Head of caudate nucleus (tissue), 42 donors: ENCODE data around the gene NCAPG2.

Experiments used
- DNase-seq, 42 donors: peaks; one replicate each; pipeline versions ENCODE4 v3.0.0 to v3.0.0-alpha.2; 2020 to 2021; ENCODE audit warnings: mixed read lengths in 7 of 42
- intact Hi-C: fragments of 100-400 bp; cut with DNase I; formaldehyde crosslinking; loops from one replicate; pipeline ENCODE4 v1.15.0; 2022

NCAPG2 gene

GRCh38 chr7:158588878-158589442, 115.6 kb downstream of the NCAPG2 start:
- intact Hi-C loops: no loop called here

GRCh38 chr7:158588085-158588877, 116.3 kb downstream of the NCAPG2 start:
- intact Hi-C loops: no loop called here
- DNase-seq: peak in 2 of 42 donors; percentile 35 to 38

More at GRCh38 chr7:158588878-158589442, 115.6 kb downstream of the NCAPG2 start:
- no peak for DNase-seq

DNA sequence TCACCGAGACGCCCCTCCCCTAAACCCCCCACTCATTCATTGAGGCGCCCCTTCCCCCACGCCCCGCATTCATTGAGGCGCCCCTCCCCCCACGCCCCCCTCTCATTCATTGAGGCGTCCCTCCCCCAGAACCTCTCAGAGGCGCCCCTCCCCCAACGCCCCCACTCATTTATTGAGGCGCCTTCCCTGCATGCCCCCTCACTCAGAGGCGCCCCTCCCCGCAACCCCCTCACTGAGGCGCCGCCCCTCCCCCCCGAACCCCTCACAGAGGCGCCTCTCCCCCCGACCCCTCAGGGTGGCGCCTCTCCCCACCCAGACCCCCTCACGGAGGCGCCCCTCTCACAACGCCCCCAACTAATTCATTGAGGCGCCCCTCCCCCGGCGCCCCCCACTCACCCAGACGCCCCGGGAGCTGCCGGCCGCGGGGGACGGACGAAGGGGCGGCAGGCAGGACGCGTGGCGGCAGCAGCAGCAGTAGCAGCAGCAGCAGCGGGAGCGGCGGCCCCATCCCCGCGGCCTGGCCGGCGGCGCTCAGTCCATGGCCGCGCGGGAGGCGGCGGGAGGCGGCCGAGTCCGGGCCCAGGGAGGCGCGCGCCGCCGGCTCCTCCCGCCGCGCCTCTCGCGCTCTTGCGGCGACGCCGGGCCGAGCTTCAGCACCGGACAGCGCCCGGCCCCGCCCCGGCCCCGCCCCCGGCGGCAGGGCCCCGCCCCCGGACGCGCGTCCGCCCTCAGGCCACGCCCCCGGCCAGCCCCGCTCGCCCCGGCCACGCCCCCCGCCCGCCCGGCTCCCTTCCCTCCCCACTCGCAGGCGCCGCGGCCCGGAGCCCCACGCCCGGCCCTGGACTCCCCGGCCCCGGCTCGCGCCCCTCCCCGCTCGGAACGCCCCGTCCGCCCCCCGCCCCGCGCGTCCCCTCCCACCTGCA, 117.2 kb downstream of the NCAPG2 start, which contains the start of gene PTPRN2:
PTPRN2 (minus strand) TSS at position 662 of the 923 bp plus-strand sequence.
- peak in 39 of 42 donors; percentile 28 to 84 (median 69) for DNase-seq

DNA sequence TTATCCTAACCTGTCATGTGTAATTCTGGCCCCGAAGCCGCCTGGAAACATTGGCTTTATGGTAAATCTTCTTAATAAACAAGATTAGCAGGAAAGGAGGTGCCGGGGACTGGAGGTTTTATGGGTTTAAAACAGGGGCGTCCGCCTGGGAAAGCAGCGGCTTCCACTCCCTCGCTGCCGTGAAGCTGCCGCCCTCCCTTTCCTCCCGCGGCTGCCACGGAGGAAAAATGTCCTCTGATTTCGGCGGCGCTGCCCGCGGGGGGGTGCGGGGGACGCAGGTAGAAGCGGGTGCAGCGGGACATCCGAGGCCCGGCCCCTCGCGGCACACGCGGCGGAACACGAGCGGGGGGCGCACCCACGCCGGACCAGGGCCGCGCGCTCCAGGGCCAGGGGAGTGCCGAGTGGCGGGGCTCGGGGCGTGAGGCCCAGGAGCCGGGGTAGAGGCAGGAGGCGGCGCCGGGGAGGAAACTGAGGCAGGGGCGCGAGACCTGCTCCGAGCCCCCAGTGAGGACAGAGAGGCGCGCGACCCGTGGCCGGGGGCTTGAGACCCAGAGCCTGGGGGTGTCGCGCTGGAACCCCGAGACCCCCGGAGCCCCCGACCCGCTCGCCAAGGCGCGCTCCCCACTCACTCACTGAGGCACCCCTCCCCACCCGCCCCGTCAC, 118.0 kb downstream of the NCAPG2 start:
- DNase-seq: peak in 30 of 42 donors; percentile 27 to 72 (median 54)
- intact Hi-C loops: no loop called here

More for the DNA sequence above, 117.2 kb downstream of the NCAPG2 start, which contains the start of gene PTPRN2:
- intact Hi-C loops: no loop called here

DNA sequence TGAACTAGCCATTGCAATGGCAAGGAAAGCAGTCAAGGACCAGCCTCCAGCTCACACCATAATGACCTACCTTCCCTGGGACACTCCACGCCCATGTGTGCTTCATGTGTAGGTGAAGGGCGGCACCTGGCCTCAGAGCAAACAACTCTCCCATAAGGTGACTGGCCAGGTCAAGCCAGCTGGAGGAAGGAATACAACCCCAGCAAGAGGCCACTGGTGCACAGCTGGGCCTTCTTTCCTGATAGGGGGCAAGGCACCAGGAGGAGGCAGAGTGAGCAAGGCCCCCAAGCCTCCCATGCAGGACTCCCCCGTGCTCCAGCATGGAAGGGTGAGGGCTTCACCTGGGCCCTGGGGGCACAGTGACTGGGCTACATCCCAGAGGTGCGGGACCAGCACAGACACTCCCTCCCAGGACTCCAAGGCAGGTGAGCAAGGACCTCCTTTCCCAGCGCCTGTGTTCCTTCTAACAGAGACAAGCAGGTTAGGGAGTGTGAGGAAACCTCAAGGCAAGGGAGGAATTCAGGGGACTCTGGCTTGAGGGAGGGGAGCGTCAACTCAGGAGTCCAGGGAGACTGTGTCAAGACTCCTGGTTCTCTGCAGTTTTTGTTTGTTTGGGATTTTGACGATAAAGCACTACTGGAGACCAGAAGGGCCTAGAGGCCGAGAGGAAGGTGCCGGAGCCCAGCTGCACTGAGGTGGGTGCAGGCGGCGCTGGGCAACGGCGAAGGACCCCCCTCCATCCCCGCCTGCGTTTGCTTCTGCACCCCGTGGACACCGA, 118.7 kb downstream of the NCAPG2 start:
- intact Hi-C loops: no loop called here
- DNase-seq: no peak

DNA sequence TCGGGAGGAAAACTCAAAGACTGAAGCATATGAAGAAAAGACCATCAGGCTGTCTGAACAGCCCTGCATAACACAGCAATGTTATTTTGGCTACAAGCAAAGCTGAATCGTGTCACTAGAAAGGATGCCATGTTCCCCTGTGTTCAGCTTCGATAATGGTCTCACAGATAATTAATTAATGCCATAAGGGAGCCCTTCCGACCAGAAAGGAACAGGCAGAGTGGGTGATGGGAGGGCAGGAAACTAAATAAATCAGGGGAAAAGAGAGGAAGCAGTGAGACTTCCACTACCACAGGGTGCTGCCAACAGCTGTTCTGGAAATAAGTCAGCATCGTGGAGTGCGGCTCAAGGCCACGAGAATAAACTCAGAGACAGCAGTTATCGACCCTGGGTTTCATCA, 120.2 kb downstream of the NCAPG2 start:
- no peak for DNase-seq
- intact Hi-C loops: no loop called here

GRCh38 chr7:158583810-158584209, 120.8 kb downstream of the NCAPG2 start:
- DNase-seq: no peak
- intact Hi-C loops: no loop called here

- no peak for DNase-seq
- intact Hi-C loops: no loop called here
These were observed 121.5 kb downstream of the NCAPG2 start for GRCh38 chr7:158583143-158583542.

- intact Hi-C loops: no loop called here
- DNase-seq: no peak
These were observed 122.5 kb downstream of the NCAPG2 start for GRCh38 chr7:158582089-158582456.

DNA sequence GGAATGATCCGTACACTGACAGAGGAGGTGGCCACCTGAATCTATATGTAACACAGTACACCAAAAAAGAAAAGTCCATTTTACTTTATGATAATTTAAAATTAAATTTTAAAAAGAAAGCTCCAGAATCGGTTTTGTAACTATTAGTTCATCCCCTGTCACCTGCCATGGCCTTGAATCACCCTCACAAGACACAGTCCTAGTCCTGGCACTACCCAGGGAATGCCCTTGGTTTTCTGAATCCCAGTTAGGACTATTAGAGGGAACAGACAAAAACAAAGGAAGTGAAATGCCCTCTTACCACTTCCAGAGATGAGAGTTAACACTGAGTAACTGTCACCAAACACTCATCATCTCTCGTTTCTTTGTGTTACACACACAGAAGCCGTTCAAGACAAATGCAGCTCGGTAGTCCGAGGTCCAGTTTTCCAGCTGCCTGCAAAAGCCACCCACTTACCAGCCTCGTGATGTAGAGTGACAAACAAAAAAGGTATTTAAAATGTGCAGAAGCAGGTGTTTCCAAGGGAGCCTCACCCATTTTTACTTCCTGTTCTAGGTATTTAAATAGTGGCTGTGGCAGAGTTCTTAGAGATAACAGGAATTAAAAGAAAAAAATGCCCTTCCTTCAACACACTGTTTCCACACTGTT, 123.0 kb downstream of the NCAPG2 start:
- DNase-seq: no peak
- intact Hi-C loops: no loop called here
